Gastroesophageal sphincter (tissue), 3 donors: Measurements from ENCODE around the gene MAPK9.

Source experiments
- POLR2A ChIP-seq, 2 donors: fragments of 450-650 bp; IDR thresholded peaks; one replicate each; pipeline ENCODE4 v1.6.1; 2017; ENCODE audit warnings: antibody characterized with exemption in 2 of 2, mild to moderate bottlenecking in 2 of 2, moderate library complexity in 1 of 2
- TF ChIP-seq, protein P1 (sequence below), 4 experiments: fragments of 200-600 bp in 2 of 4; fragments of 450-650 bp in 2 of 4; sonication (generic) in 1 of 4; IDR thresholded peaks; one replicate each; pipeline ENCODE4 v1.5.1; 2017 to 2019; ENCODE audit warnings: antibody characterized with exemption in 4 of 4, mild to moderate bottlenecking in 2 of 4, moderate library complexity in 2 of 4

GRCh38 chr5:180334176-180334575 lies 42.3 kb upstream of the MAPK9 start:
- TF ChIP-seq, protein P1, sequence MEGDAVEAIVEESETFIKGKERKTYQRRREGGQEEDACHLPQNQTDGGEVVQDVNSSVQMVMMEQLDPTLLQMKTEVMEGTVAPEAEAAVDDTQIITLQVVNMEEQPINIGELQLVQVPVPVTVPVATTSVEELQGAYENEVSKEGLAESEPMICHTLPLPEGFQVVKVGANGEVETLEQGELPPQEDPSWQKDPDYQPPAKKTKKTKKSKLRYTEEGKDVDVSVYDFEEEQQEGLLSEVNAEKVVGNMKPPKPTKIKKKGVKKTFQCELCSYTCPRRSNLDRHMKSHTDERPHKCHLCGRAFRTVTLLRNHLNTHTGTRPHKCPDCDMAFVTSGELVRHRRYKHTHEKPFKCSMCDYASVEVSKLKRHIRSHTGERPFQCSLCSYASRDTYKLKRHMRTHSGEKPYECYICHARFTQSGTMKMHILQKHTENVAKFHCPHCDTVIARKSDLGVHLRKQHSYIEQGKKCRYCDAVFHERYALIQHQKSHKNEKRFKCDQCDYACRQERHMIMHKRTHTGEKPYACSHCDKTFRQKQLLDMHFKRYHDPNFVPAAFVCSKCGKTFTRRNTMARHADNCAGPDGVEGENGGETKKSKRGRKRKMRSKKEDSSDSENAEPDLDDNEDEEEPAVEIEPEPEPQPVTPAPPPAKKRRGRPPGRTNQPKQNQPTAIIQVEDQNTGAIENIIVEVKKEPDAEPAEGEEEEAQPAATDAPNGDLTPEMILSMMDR (IDR thresholded peaks at IDR 0.05) = no peak
- TF ChIP-seq POLR2A (IDR thresholded peaks at IDR 0.05) = no peak
